Activated T-cell treated with anti-CD3 and anti-CD28 coated beads, Interleukin-2, amount 50 U/mL, for 48 hours (primary cell): ENCODE data around the gene AP3S2.
"Not testable (repeated sequence)": the region's sequence is repeated elsewhere in the genome, so short reads cannot be mapped to it uniquely, and the experiment has no call there.

Experiments used
- DNase-seq, 2 experiments: peaks; one replicate each; pipeline ENCODE4 v3.0.0-alpha.2; 2020

The AP3S2 gene

GRCh38 chr15:89863918-89864317 lies 29.9 kb downstream of the AP3S2 start:
- no peak for DNase-seq

- no peak for DNase-seq
Observed at GRCh38 chr15:89860891-89861290, 32.9 kb downstream of the AP3S2 start.

- DNase-seq, result no peak
Observed at GRCh38 chr15:89860431-89860830, 33.4 kb downstream of the AP3S2 start.

GRCh38 chr15:89858661-89859458 lies 34.9 kb downstream of the AP3S2 start:
- no peak for DNase-seq

GRCh38 chr15:89857673-89858072 lies 36.1 kb downstream of the AP3S2 start:
- no peak for DNase-seq

- DNase-seq, result no peak
Observed at GRCh38 chr15:89855948-89856347, 37.8 kb downstream of the AP3S2 start.

- not testable (repeated sequence) for DNase-seq
Observed at GRCh38 chr15:89854863-89855262, 38.9 kb downstream of the AP3S2 start.

GRCh38 chr15:89852342-89852995 lies 41.3 kb downstream of the AP3S2 start:
- no peak for DNase-seq

- no peak for DNase-seq
Observed at GRCh38 chr15:89851673-89852341, 42.0 kb downstream of the AP3S2 start.

GRCh38 chr15:89848970-89849292 lies 44.9 kb downstream of the AP3S2 start:
- DNase-seq, result no peak

- DNase-seq, result no peak
Observed at GRCh38 chr15:89847101-89847500, 46.7 kb downstream of the AP3S2 start.

- DNase-seq, result no peak
Observed at GRCh38 chr15:89845305-89845893, 48.4 kb downstream of the AP3S2 start.

GRCh38 chr15:89841962-89842361 lies 51.8 kb downstream of the AP3S2 start:
- DNase-seq, result no peak

- DNase-seq, result no peak
Observed at GRCh38 chr15:89841306-89841705, 52.5 kb downstream of the AP3S2 start.

GRCh38 chr15:89839167-89839810 lies 54.5 kb downstream of the AP3S2 start:
- no peak for DNase-seq

GRCh38 chr15:89837830-89838178 lies 56.0 kb downstream of the AP3S2 start:
- DNase-seq, result no peak

- DNase-seq, result no peak
Observed at GRCh38 chr15:89837134-89837829, 56.5 kb downstream of the AP3S2 start.

- no peak for DNase-seq
Observed at GRCh38 chr15:89836267-89837133, 57.3 kb downstream of the AP3S2 start.

- DNase-seq, result no peak
Observed at GRCh38 chr15:89835176-89835564, 58.6 kb downstream of the AP3S2 start.

GRCh38 chr15:89834465-89835175 lies 59.2 kb downstream of the AP3S2 start:
- DNase-seq, result not testable (repeated sequence)

GRCh38 chr15:89833966-89834365 lies 59.8 kb downstream of the AP3S2 start:
- no peak for DNase-seq
